K562 (cell line): Measurements from ENCODE around the gene C2CD2L. TPM values are rescaled to one million over a fixed set of nuclear protein-coding genes. Genes with fewer than 3 reads are reported as not detected.
A peak's percentile ranks its signal among the peaks of the same experiment; 100 is the strongest.

Experiments
- ATF4 ChIP-seq: fragments of 450-650 bp; formaldehyde crosslinking; IDR thresholded peaks from 2 replicates; pipeline ENCODE4 v1.4.0; 2022; ENCODE audit warnings: mild to moderate bottlenecking, moderate library complexity
- CCNT2 ChIP-seq: IDR thresholded peaks from 2 replicates; pipeline ENCODE4 v1.6.1; 2011; ENCODE audit warnings: borderline replicate concordance, low read depth, mild to moderate bottlenecking, moderate library complexity, mixed read lengths, low read length; ENCODE audit not compliant: insufficient read length; ENCODE audit errors: extremely low read depth
- CTBP1 ChIP-seq: fragments of 450-650 bp; IDR thresholded peaks from 2 replicates; pipeline ENCODE4 v1.6.1; 2016; ENCODE audit warnings: borderline replicate concordance
- ETS2 ChIP-seq: IDR thresholded peaks from 2 replicates; pipeline ENCODE4 v1.6.1; 2016; ENCODE audit warnings: borderline replicate concordance, missing genetic modification characterization, mild to moderate bottlenecking, moderate library complexity, missing compliant biosample characterization; ENCODE audit not compliant: poor library complexity, severe bottlenecking
- FOXJ3 ChIP-seq: sonication (generic); formaldehyde crosslinking; IDR thresholded peaks from 2 replicates; pipeline ENCODE4 v1.4.0; 2020; ENCODE audit warnings: mild to moderate bottlenecking, missing genetic modification reagents
- GTF2E2 ChIP-seq: fragments of 200-800 bp; sonication (Bioruptor generic); IDR thresholded peaks from 2 replicates; pipeline ENCODE4 v1.6.1; 2016; ENCODE audit warnings: missing genetic modification characterization, missing compliant biosample characterization
- MED1 ChIP-seq: sonication (generic); formaldehyde crosslinking; IDR thresholded peaks from 2 replicates; pipeline ENCODE4 v1.8.1; 2023; ENCODE audit warnings: missing genetic modification reagents, borderline replicate concordance
- MYNN ChIP-seq, 2 experiments: sonication (generic); formaldehyde crosslinking in 1 of 2; IDR thresholded peaks; 2 replicates each; pipeline versions ENCODE4 v1.5.0 to v1.6.1; 2016 to 2020; ENCODE audit warnings: antibody characterized with exemption in 1 of 2, missing genetic modification reagents in 1 of 2
- PBX2 ChIP-seq, 2 experiments: IDR thresholded peaks in 1 of 2; conservative IDR thresholded peaks in 1 of 2; 2 replicates each; pipeline ENCODE4 v1.6.1; 2016; ENCODE audit warnings: low read depth in 2 of 2, mild to moderate bottlenecking in 1 of 2, missing compliant biosample characterization in 1 of 2, missing genetic modification characterization in 1 of 2, moderate library complexity in 1 of 2
- POLR3A ChIP-seq: IDR thresholded peaks from 2 replicates; pipeline ENCODE4 v1.6.1; 2011; ENCODE audit warnings: borderline replicate concordance, mild to moderate bottlenecking, moderate library complexity; ENCODE audit not compliant: insufficient read length, insufficient read depth; ENCODE audit errors: extremely low read depth
- PRPF4 ChIP-seq: fragments of 200-400 bp; formaldehyde crosslinking; IDR thresholded peaks from one replicate; pipeline ENCODE4 v1.6.1; 2017; ENCODE audit warnings: low read length, low read depth, mild to moderate bottlenecking; ENCODE audit not compliant: insufficient read depth, poor library complexity, severe bottlenecking
- RBFOX2 ChIP-seq: fragments of 200-400 bp; formaldehyde crosslinking; IDR thresholded peaks from 2 replicates; pipeline ENCODE4 v1.6.1; 2017; ENCODE audit warnings: low read depth, mild to moderate bottlenecking, low read length, moderate library complexity
- RUNX1 ChIP-seq: sonication (generic); IDR thresholded peaks from 2 replicates; pipeline ENCODE4 v1.6.1; 2016; ENCODE audit warnings: antibody characterized with exemption, low read depth
- SAP30 ChIP-seq: fragments of 200-600 bp; sonication (generic); IDR thresholded peaks from 2 replicates; pipeline ENCODE4 v1.6.1; 2012; ENCODE audit warnings: borderline replicate concordance, low read depth, mild to moderate bottlenecking, moderate library complexity, low read length, control low read depth, inconsistent platforms; ENCODE audit not compliant: insufficient read depth, poor library complexity, severe bottlenecking
- SUPT5H ChIP-seq: fragments of 450-650 bp; IDR thresholded peaks from 2 replicates; pipeline ENCODE4 v1.6.1; 2016
- TEAD1 ChIP-seq, 2 experiments: fragments of 450-650 bp in 1 of 2; sonication (generic) in 1 of 2; formaldehyde crosslinking; IDR thresholded peaks; 2 replicates each; pipeline versions ENCODE4 v1.4.0 to v1.8.0; 2020 to 2022; ENCODE audit warnings: mild to moderate bottlenecking in 2 of 2, missing genetic modification reagents in 1 of 2
- ZKSCAN8 ChIP-seq: fragments of 200-800 bp; sonication (Bioruptor generic); IDR thresholded peaks from 2 replicates; pipeline ENCODE4 v1.6.1; 2016; ENCODE audit warnings: missing genetic modification characterization, missing compliant biosample characterization
- ZNF217 ChIP-seq: sonication (generic); formaldehyde crosslinking; IDR thresholded peaks from 2 replicates; pipeline ENCODE4 v1.8.0; 2022; ENCODE audit warnings: mild to moderate bottlenecking, missing genetic modification reagents
- ZNF347 ChIP-seq: fragments of 450-650 bp; formaldehyde crosslinking; IDR thresholded peaks from 2 replicates; pipeline ENCODE4 v1.4.0; 2020; ENCODE audit warnings: low read depth, mild to moderate bottlenecking, moderate library complexity
- ZNF354B ChIP-seq: fragments of 250-450 bp; sonication (Bioruptor Pico); IDR thresholded peaks from 2 replicates; pipeline ENCODE4 v1.4.0; 2020
- ZNF384 ChIP-seq: IDR thresholded peaks from 2 replicates; pipeline ENCODE4 v1.6.1; 2012; ENCODE audit warnings: low read depth, low read length, improper control_type of control experiment
- polyA plus RNA-seq, 8 experiments: library from polyadenylated mRNA; depleted of rRNA in 4 of 8; stranded (reverse) in 5 of 8; unstranded in 3 of 8; fragments of >200 nt; fragmentation: Nextera tagmentation in 2 of 8; fragmentation: Illumina TruSeq in 1 of 8; extraction: Ambion mirVana in 2 of 8; extraction: Trizol in 1 of 8; gene quantifications; 2 replicates each; pipeline versions ENCODE4 v1.2.1 to v1.2.3, GENCODE V29; 2011 to 2014; ENCODE audit warnings: inconsistent platforms in 1 of 8, missing spikeins in 1 of 8
- total RNA-seq, 7 experiments: library from RNA; depleted of rRNA in 6 of 7; stranded (reverse); fragments of >200 nt in 6 of 7; fragmentation: Illumina TruSeq in 2 of 7; extraction: Trizol in 2 of 7; gene quantifications; 2 replicates each; pipeline versions ENCODE4 v1.2.1 to v1.2.3, GENCODE V29; 2011 to 2021; ENCODE audit warnings: low replicate concordance in 1 of 7

Gene C2CD2L
- total and polyA plus RNA-seq, 9 of the 15 experiments (the other 6 are each of a cell fraction or from before 2014, with no cell fraction given), result 0.66 to 41.2 (median 14.8) TPM

DNA sequence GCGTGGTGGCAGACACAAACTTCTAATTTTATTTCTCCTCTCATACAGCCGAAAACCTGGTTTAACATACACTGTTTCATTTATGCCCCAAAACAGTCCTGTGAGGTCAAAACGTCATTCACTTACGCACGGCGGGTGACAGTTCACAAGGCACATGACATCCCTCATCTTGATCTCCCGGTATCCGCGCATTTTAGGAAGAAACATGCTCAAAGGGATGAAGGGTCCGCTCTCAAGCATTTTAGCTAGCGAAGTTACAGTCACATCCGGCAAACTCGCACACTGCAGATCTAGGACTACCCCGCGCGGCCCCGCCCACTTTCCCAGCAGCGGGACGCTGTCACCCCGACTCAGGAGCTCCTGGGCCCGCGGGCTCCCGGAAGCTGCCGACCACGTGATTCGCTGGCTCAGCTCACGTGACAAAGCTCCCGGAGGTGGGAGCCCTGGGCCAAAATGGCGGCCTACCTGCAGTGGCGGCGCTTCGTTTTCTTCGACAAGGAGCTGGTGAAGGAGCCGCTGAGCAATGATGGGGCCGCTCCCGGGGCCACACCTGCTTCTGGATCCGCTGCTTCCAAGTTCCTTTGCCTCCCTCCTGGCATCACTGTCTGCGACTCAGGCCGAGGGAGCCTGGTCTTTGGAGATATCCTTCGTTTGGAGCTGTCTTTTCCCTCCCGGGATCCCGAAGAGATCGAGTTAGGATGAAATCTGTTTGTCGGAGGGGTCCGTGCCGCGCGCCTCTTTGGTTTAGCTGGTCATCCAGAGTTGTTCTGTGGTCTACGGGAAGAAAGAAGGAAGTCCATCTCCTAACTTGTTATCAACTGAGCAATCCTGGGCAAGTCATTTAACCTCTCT is 39.5 kb upstream of the C2CD2L start, which contains the start of gene VPS11 (continued):
- TF ChIP-seq ATF4 (no peak), ZNF354B (no peak), CCNT2 (peak; percentile 87), ZKSCAN8 (CRISPR knock-in tag) (no peak), SUPT5H (peak; percentile 63), ZNF347 (CRISPR knock-in tag) (no peak), MYNN (IDR thresholded peaks at IDR 0.05) (no peak), MYNN (CRISPR knock-in tag; IDR thresholded peaks at IDR 0.05) (no peak), ZNF217 (no peak), GTF2E2 (no peak), MED1 (CRISPR knock-in tag) (no peak), SAP30 (peak; percentile 90), RUNX1 (no peak), PRPF4 (no peak), PBX2 (CRISPR knock-in tag; IDR thresholded peaks at IDR 0.05; ENCODE audit: low read depth) (no peak), PBX2 (tag; conservative IDR thresholded peaks at IDR 0.05; ENCODE audit: low read depth) (no peak; the same call in 1 of the 2 replicates), CTBP1 (peak; percentile 43), TEAD1 (CRISPR knock-in tag; IDR thresholded peaks at IDR 0.05) (no peak; a peak in 1 of 4 replicates), ZNF384 (no peak), ETS2 (tag) (no peak), POLR3A (no peak), FOXJ3 (CRISPR knock-in tag) (no peak), RBFOX2 (peak; percentile 90)
